Naive thymus-derived CD4-positive, alpha-beta T cell (primary cell): ENCODE results near the gene GLIS1. TPM values are rescaled to one million over a fixed set of nuclear protein-coding genes. Genes with fewer than 3 reads are reported as not detected.

Source experiments
- ATAC-seq: fragments of 150-1000 bp; cut with Tn5 transposase; 2 replicates; pipeline ENCODE4 v1.10.0; 2021; ENCODE audit warnings: mild to moderate bottlenecking, moderate library complexity
- CTCF ChIA-PET: fragments of 350-600 bp; sonication (Branson Sonifier 250); formaldehyde crosslinking; loops from one replicate; lab custom pipeline; 2021; ENCODE audit warnings: antibody characterized with exemption; lab: Charles Lee
- POLR2A ChIA-PET: fragments of 350-600 bp; sonication (Branson Sonifier 250); formaldehyde crosslinking; loops from one replicate; lab custom pipeline; 2021; ENCODE audit warnings: antibody characterized with exemption, inconsistent platforms; lab: Charles Lee
- DNase-seq, 9 donors: peaks; one replicate each; pipeline versions ENCODE4 v3.0.0 to v3.0.0-alpha.2; 2020 to 2022; ENCODE audit warnings: mixed read lengths in 1 of 9
- H3K27ac ChIP-seq: one replicate; pipeline ENCODE4 v1.7.0; 2013; ENCODE audit warnings: mild to moderate bottlenecking, low read depth, low read length, moderate library complexity
- H3K27me3 ChIP-seq, 2 donors: one replicate each; pipeline ENCODE4 v1.7.0; 2013; ENCODE audit warnings: low read length in 2 of 2, mild to moderate bottlenecking in 2 of 2, moderate library complexity in 2 of 2; ENCODE audit not compliant: control insufficient read depth in 2 of 2, insufficient read depth in 2 of 2
- H3K36me3 ChIP-seq, 3 experiments: 1 replicate in 2 of 3; 2 replicates in 1 of 3; pipeline ENCODE4 v1.7.0; 2013; ENCODE audit warnings: low read length in 3 of 3, mild to moderate bottlenecking in 3 of 3, moderate library complexity in 1 of 3; ENCODE audit not compliant: insufficient read depth in 3 of 3, control insufficient read depth in 2 of 3
- H3K4me1 ChIP-seq, 2 donors: one replicate each; pipeline ENCODE4 v1.7.0; 2013; ENCODE audit warnings: low read length in 2 of 2, mild to moderate bottlenecking in 2 of 2, moderate library complexity in 1 of 2; ENCODE audit not compliant: control insufficient read depth in 2 of 2, insufficient read depth in 2 of 2
- H3K4me3 ChIP-seq: 2 replicates; pipeline ENCODE4 v1.7.0; 2013; ENCODE audit warnings: mild to moderate bottlenecking, low read length
- H3K9me3 ChIP-seq, 3 experiments: 1 replicate in 2 of 3; 2 replicates in 1 of 3; pipeline ENCODE4 v1.7.0; 2013; ENCODE audit warnings: low read length in 3 of 3; ENCODE audit not compliant: control insufficient read depth in 2 of 3
- H3K27ac Mint-ChIP-seq, 9 donors: one replicate each; pipeline ENCODE4 v1.8.0; 2020 to 2022; ENCODE audit warnings: mixed read lengths in 9 of 9, mild to moderate bottlenecking in 8 of 9, moderate library complexity in 5 of 9, inconsistent platforms in 2 of 9
- H3K27me3 Mint-ChIP-seq, 5 donors: one replicate each; pipeline ENCODE4 v1.8.0; 2021 to 2022; ENCODE audit warnings: mixed read lengths in 5 of 5, mild to moderate bottlenecking in 1 of 5
- H3K36me3 Mint-ChIP-seq, 5 donors: one replicate each; pipeline ENCODE4 v1.8.0; 2020 to 2022; ENCODE audit warnings: mixed read lengths in 5 of 5, mild to moderate bottlenecking in 3 of 5, inconsistent platforms in 1 of 5
- H3K4me1 Mint-ChIP-seq, 7 donors: one replicate each; pipeline ENCODE4 v1.8.0; 2020 to 2022; ENCODE audit warnings: mixed read lengths in 7 of 7, mild to moderate bottlenecking in 3 of 7, inconsistent platforms in 1 of 7
- H3K4me3 Mint-ChIP-seq, 10 donors: one replicate each; pipeline ENCODE4 v1.8.0; 2020 to 2022; ENCODE audit warnings: mild to moderate bottlenecking in 10 of 10, mixed read lengths in 10 of 10, moderate library complexity in 6 of 10, inconsistent platforms in 2 of 10
- H3K9me3 Mint-ChIP-seq, 11 donors: one replicate each; pipeline ENCODE4 v1.8.0; 2020 to 2022; ENCODE audit warnings: mixed read lengths in 11 of 11, mild to moderate bottlenecking in 4 of 11, inconsistent platforms in 1 of 11, moderate library complexity in 1 of 11
- intact Hi-C, 2 donors: fragments of 100-400 bp; cut with micrococcal nuclease; formaldehyde crosslinking; loops; one replicate each; pipeline ENCODE4 v1.15.1; 2023
- polyA plus RNA-seq, 2 donors: library from polyadenylated mRNA; unstranded; fragments of 300-500 nt; fragmentation: Illumina TruSeq; gene quantifications; one replicate each; pipeline ENCODE4 v1.2.3, GENCODE V29; 2021
- total RNA-seq, 6 experiments: library from RNA in 5 of 6; stranded (reverse) in 5 of 6; gene quantifications; 1 replicate in 5 of 6; 2 replicates in 1 of 6; pipeline ENCODE4 v1.2.3 and lab custom pipeline; 2021 to 2026

The GLIS1 gene
- total and polyA plus RNA-seq, 7 experiments from 2014 or later = not detected

DNA sequence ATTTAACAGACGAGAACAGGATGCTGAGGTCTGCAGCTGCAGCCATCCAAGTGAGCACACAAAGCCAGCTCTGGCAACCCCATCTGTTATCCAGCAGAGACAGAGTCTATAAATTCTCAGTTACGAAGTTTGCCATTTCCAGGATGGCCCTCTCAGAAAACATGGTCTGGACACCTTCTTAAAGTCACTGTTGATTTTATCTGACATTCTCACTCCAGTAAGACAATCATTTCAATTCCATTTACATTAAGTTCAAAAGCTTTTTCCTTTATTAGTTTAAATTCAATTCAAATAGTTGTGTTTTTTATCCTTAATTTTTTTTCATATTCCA, 154.2 kb downstream of the GLIS1 start:
- Histone ChIP-seq H3K4me1 (peaks cover 5 to 43% of the 10 kb centered on the region in 2 donors), H3K27me3 (no peaks in the 10 kb centered on the region), H3K27ac (no peak overlapping the region), H3K9me3 (no peaks in the 10 kb centered on the region), H3K4me3 (no peak overlapping the region), H3K36me3 (no peaks in the 10 kb centered on the region)
- ChIA-PET POLR2A (no interaction called here), CTCF (no interaction called here)
- Mint-ChIP-seq H3K27me3 (peaks cover 0 to 14% (median 0%) of the 10 kb centered on the region in 5 donors), H3K4me1 (peaks cover 5 to 17% (median 11%) of the 10 kb centered on the region in 7 donors), H3K36me3 (no peaks in the 10 kb centered on the region), H3K27ac (peak overlapping the region in 4 of 9 donors; percentile 23 to 53 (median 48)), H3K9me3 (no peaks in the 10 kb centered on the region), H3K4me3 (no peak overlapping the region)
- ATAC-seq (no peak), DNase-seq (no peak)
- intact Hi-C loops = no loop called here

GRCh38 chr1:53583868-53584776, 154.8 kb downstream of the GLIS1 start:
- POLR2A ChIA-PET = no interaction called here
- Histone ChIP-seq H3K4me1 (peaks cover 5 to 43% of the 10 kb centered on the region in 2 donors), H3K27me3 (no peaks in the 10 kb centered on the region), H3K9me3 (no peaks in the 10 kb centered on the region), H3K36me3 (no peaks in the 10 kb centered on the region), H3K27ac (no peak overlapping the region), H3K4me3 (no peak overlapping the region)
- Mint-ChIP-seq H3K36me3 (no peaks in the 10 kb centered on the region), H3K4me1 (peaks cover 5 to 17% (median 11%) of the 10 kb centered on the region in 7 donors), H3K27ac (peak overlapping the region in 2 of 9 donors; percentile 27 to 53), H3K9me3 (no peaks in the 10 kb centered on the region), H3K4me3 (no peak overlapping the region), H3K27me3 (peaks cover 0 to 14% (median 0%) of the 10 kb centered on the region in 5 donors)
- intact Hi-C loops = no loop called here
- ATAC-seq (no peak), DNase-seq (peak in 1 of 9 donors; percentile 5)
- CTCF ChIA-PET = no interaction called here

DNA sequence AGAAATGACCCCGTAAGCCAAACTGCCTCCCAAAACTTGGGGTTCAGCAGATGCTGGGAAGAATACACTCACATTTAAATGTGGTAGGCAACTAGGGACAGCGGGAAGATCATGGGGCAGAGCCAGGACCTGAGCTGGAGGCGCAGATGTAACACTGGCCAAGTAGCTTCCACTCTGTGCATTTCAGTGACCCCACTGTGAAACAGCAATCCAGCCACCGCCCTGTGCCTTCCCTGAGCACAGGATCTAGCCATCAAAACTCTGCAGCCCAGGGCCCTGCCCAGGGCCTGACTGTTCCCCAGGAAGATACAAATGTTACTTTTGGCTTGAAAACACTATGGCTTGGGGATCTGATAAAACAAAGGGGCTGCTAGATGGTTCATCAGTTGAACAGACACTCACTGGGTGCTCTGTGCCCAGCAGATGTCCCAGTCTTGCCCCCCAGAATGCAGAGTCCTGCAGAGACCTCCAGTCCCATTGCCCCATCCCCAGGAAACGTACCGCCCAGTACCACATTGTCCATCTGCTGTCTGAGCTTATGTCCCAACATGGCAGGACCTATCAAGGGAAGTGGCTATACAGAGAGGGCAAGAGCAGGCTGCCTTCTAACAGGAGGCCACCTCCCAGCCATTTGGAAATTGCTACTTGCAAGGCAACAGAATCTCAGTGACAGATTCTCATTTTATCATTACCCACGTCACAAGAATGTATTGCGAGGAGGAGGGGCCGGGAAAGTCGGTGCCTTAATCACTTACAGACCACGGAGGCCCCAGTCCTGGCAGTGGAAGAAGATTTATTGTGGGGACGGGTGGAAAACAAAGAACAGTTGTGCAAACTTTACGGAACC, 155.7 kb downstream of the GLIS1 start:
- DNase-seq (no peak), ATAC-seq (no peak)
- no peaks in the 10 kb centered on the region for H3K36me3 Mint-ChIP-seq
- intact Hi-C loops = no loop called here
- H3K27ac ChIP-seq = no peak overlapping the region
- POLR2A ChIA-PET = no interaction called here
- H3K27me3 Mint-ChIP-seq = peaks cover 0 to 10% (median 0%) of the 10 kb centered on the region in 5 donors
- H3K9me3 Mint-ChIP-seq = no peaks in the 10 kb centered on the region
- CTCF ChIA-PET = no interaction called here
- H3K4me3 ChIP-seq = no peak overlapping the region
- no peaks in the 10 kb centered on the region for H3K36me3 ChIP-seq
- H3K27me3 ChIP-seq = no peaks in the 10 kb centered on the region
- peaks cover 5 to 17% (median 11%) of the 10 kb centered on the region in 7 donors for H3K4me1 Mint-ChIP-seq
- no peak overlapping the region for H3K4me3 Mint-ChIP-seq
- H3K4me1 ChIP-seq = peaks cover 5 to 43% of the 10 kb centered on the region in 2 donors
- H3K27ac Mint-ChIP-seq = no peak overlapping the region
- H3K9me3 ChIP-seq = no peaks in the 10 kb centered on the region

DNA sequence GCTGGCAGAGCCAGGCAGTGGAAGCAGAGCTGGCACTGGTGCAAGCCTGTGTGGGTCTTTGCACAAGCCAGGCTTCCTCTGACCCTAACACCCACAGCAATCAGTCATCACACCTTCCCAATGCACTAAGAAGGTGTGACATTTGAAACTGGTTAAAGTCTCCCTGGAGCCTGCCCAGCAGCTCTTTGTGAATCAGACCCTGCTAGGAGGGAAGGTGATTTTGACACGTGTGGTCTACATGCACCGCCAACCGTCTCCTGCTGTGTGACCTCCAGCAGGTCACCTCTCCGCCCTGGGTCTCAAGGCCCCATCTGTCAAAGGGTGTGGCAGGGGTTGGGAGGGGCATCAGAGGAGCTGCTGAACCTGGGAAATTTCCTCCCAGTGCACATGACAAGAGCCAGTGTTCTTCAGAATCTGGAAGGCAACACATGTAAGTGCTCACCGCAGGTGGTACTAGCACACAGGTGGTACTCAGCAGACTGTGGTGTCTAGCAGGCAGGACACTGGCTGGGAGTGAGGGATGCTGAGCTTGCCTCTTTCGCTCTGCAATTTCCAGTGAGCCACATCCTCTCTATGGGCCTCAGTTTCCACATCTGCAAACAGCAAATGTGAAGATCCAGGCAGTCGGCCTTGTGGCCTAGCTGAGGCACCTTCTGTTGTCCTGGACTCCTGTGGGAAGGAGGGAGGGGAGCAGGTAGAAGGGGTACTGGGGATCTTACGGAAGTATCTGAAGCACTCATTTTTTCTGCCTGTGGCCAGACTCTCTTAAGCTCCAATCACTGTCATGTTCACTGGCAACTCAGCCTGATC, 156.5 kb downstream of the GLIS1 start:
- CTCF ChIA-PET = no interaction called here
- peaks cover 5 to 17% (median 11%) of the 10 kb centered on the region in 7 donors for H3K4me1 Mint-ChIP-seq
- DNase-seq (no peak), ATAC-seq (peak; percentile 76)
- no peaks in the 10 kb centered on the region for H3K9me3 Mint-ChIP-seq
- Histone ChIP-seq H3K27me3 (no peaks in the 10 kb centered on the region), H3K4me3 (no peak overlapping the region), H3K9me3 (no peaks in the 10 kb centered on the region), H3K27ac (no peak overlapping the region), H3K4me1 (peaks cover 5 to 43% of the 10 kb centered on the region in 2 donors), H3K36me3 (no peaks in the 10 kb centered on the region)
- no peaks in the 10 kb centered on the region for H3K36me3 Mint-ChIP-seq
- no peak overlapping the region for H3K4me3 Mint-ChIP-seq
- intact Hi-C loops = no loop called here
- no peak overlapping the region for H3K27ac Mint-ChIP-seq
- POLR2A ChIA-PET = no interaction called here
- H3K27me3 Mint-ChIP-seq = peaks cover 0 to 5% (median 0%) of the 10 kb centered on the region in 5 donors

GRCh38 chr1:53581476-53581875, 157.5 kb downstream of the GLIS1 start:
- DNase-seq = no peak
- H3K36me3 ChIP-seq = no peaks in the 10 kb centered on the region
- Mint-ChIP-seq H3K4me1 (peaks cover 5 to 21% (median 11%) of the 10 kb centered on the region in 7 donors), H3K4me3 (no peak overlapping the region), H3K27ac (no peak overlapping the region), H3K27me3 (peaks cover 0 to 5% (median 0%) of the 10 kb centered on the region in 5 donors), H3K36me3 (no peaks in the 10 kb centered on the region), H3K9me3 (no peaks in the 10 kb centered on the region)
- CTCF ChIA-PET = no interaction called here
- no peak overlapping the region for H3K27ac ChIP-seq
- no peaks in the 10 kb centered on the region for H3K27me3 ChIP-seq
- ATAC-seq = no peak
- intact Hi-C loops = no loop called here
- H3K9me3 ChIP-seq = no peaks in the 10 kb centered on the region
- H3K4me1 ChIP-seq = peaks cover 5 to 43% of the 10 kb centered on the region in 2 donors
- POLR2A ChIA-PET = no interaction called here
- H3K4me3 ChIP-seq = no peak overlapping the region

DNA sequence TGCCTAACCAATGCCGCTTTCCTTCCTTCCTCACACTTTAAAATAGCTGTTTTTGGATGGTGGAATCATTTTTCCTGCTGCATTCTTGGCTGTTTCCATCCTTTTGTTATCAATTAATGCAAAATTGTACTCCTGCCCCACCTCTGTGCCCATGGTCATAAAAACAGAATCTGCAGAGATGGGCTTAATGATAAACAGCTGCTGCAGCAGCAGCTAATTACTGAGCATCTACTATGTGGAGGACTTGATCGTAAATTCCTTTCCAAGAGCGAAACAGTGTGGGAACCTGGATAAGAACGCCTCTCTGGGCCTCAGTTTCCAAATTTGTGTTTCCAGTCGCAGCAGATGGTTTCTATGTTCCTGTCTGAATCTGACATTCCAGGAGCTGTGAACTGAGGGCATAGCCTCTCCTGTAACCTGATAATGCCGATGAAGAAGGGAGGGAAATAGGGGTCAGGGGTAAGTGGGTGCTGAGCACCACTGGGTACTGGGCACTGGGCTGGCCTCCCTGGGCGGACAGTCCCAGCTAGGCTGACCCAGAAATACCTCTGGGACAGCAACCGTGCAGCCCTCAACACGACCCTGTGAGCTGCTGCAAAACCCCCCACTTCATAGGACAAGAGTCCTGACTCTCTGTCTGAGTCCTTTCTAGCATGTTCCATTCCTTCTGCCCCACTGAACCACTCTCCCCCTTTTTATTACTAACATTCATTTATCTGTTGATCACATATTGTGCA, 158.1 kb downstream of the GLIS1 start:
- Histone ChIP-seq H3K27ac (no peak overlapping the region), H3K4me1 (peaks cover 5 to 44% of the 10 kb centered on the region in 2 donors), H3K9me3 (no peaks in the 10 kb centered on the region), H3K36me3 (no peaks in the 10 kb centered on the region), H3K27me3 (no peaks in the 10 kb centered on the region), H3K4me3 (no peak overlapping the region)
- no peaks in the 10 kb centered on the region for H3K9me3 Mint-ChIP-seq
- H3K27me3 Mint-ChIP-seq = peaks cover 0 to 7% (median 0%) of the 10 kb centered on the region in 5 donors
- no peak overlapping the region for H3K27ac Mint-ChIP-seq
- no peak for DNase-seq
- H3K36me3 Mint-ChIP-seq = no peaks in the 10 kb centered on the region
- no peak overlapping the region for H3K4me3 Mint-ChIP-seq
- intact Hi-C loops = no loop called here
- ChIA-PET POLR2A (no interaction called here), CTCF (no interaction called here)
- no peak for ATAC-seq
- H3K4me1 Mint-ChIP-seq = peaks cover 5 to 22% (median 11%) of the 10 kb centered on the region in 7 donors
